IMR-90 (cell line): ENCODE measurements around the gene AGXT. TPM values are rescaled to one million over a fixed set of nuclear protein-coding genes. Genes with fewer than 3 reads are reported as not detected.

Experiments used
- ATAC-seq: fragments of 200-7000 bp; cut with Tn5 transposase; 2 replicates; pipeline ENCODE4 v1.9.1; 2020; ENCODE audit warnings: low read depth, mild to moderate bottlenecking, moderate library complexity
- BruUV-seq: library from RNA; stranded (reverse); fragments of 400-500 nt; replicated peaks from 2 replicates; lab custom pipeline; 2021; lab: Mats Ljungman, UMichigan
- CTCF ChIA-PET: fragments of 300-600 bp; formaldehyde crosslinking; extraction: SDS; loops from one replicate; lab custom pipeline; 2021; ENCODE audit warnings: antibody characterized with exemption; lab: Yijun Ruan, JAX
- POLR2A ChIA-PET: fragments of 300-600 bp; sonication (Branson Sonifier 250); formaldehyde crosslinking; loops from one replicate; lab custom pipeline; 2022; ENCODE audit warnings: antibody characterized with exemption; ENCODE audit not compliant: unreplicated experiment; lab: Charles Lee
- DNase-seq: peaks from one replicate; pipeline ENCODE4 v3.0.0; 2013
- H2AFZ ChIP-seq: replicated peaks from 2 replicates; pipeline ENCODE3; 2013; ENCODE audit warnings: low read length, mild to moderate bottlenecking; ENCODE audit not compliant: poor library complexity
- H2AK5ac ChIP-seq: 2 replicates; pipeline ENCODE4 v1.6.1; 2013; ENCODE audit warnings: low read depth, low read length, inconsistent platforms
- H2AK9ac ChIP-seq: replicated peaks from 2 replicates; pipeline ENCODE3; 2013; ENCODE audit warnings: mild to moderate bottlenecking, low read depth, low read length, moderate library complexity; ENCODE audit not compliant: poor library complexity
- H2BK120ac ChIP-seq: 2 replicates; pipeline ENCODE4 v1.6.1; 2013; ENCODE audit warnings: low read depth, low read length, inconsistent platforms
- H2BK15ac ChIP-seq: 3 replicates; pipeline ENCODE4 v1.6.1; 2013; ENCODE audit warnings: low read depth, low read length, inconsistent platforms
- H2BK20ac ChIP-seq: 2 replicates; pipeline ENCODE4 v1.6.1; 2013; ENCODE audit warnings: low read depth, mild to moderate bottlenecking, inconsistent platforms, low read length, moderate library complexity
- H2BK5ac ChIP-seq: 2 replicates; pipeline ENCODE4 v1.6.1; 2013; ENCODE audit warnings: mild to moderate bottlenecking, low read depth, low read length, inconsistent platforms; ENCODE audit not compliant: poor library complexity, severe bottlenecking
- H3K14ac ChIP-seq: replicated peaks from 2 replicates; pipeline ENCODE4 v1.6.1; 2013; ENCODE audit warnings: low read depth, low read length, inconsistent platforms
- H3K18ac ChIP-seq: 2 replicates; pipeline ENCODE4 v1.6.1; 2013; ENCODE audit warnings: low read depth, low read length, control low read depth
- H3K23ac ChIP-seq: 2 replicates; pipeline ENCODE4 v1.6.1; 2013; ENCODE audit warnings: low read depth, low read length, inconsistent platforms
- H3K27ac ChIP-seq: 2 replicates; pipeline ENCODE4 v1.5.1; 2013; ENCODE audit warnings: mild to moderate bottlenecking, control low read depth, low read length; ENCODE audit not compliant: insufficient read depth
- H3K27me3 ChIP-seq: 2 replicates; pipeline ENCODE4 v1.6.1; 2013; ENCODE audit warnings: low read length; ENCODE audit not compliant: control insufficient read depth, insufficient read depth
- H3K36me3 ChIP-seq: 2 replicates; pipeline ENCODE4 v1.6.1; 2013; ENCODE audit warnings: low read length, mixed read lengths; ENCODE audit not compliant: control insufficient read depth, insufficient read depth
- H3K4ac ChIP-seq: 2 replicates; pipeline ENCODE4 v1.6.1; 2013; ENCODE audit warnings: low read depth, low read length, inconsistent platforms
- H3K4me1 ChIP-seq: 2 replicates; pipeline ENCODE4 v1.6.1; 2013; ENCODE audit warnings: low read length, mixed read lengths; ENCODE audit not compliant: control insufficient read depth, insufficient read depth
- H3K4me2 ChIP-seq: 2 replicates; pipeline ENCODE4 v1.6.1; 2013; ENCODE audit warnings: low read depth, mild to moderate bottlenecking, control low read depth, low read length, moderate library complexity
- H3K4me3 ChIP-seq: 2 replicates; pipeline ENCODE4 v1.5.1; 2013; ENCODE audit warnings: low read depth, mild to moderate bottlenecking, control low read depth, low read length, moderate library complexity; ENCODE audit not compliant: insufficient read depth
- H3K56ac ChIP-seq: 2 replicates; pipeline ENCODE4 v1.6.1; 2013; ENCODE audit warnings: low read length, inconsistent platforms; ENCODE audit not compliant: insufficient read depth; ENCODE audit errors: extremely low read depth
- H3K79me1 ChIP-seq, 2 experiments: 2 replicates each; pipeline ENCODE4 v1.6.1; 2013; ENCODE audit warnings: low read length in 2 of 2, inconsistent platforms in 1 of 2, low read depth in 1 of 2
- H3K9ac ChIP-seq: 2 replicates; pipeline ENCODE4 v1.6.1; 2013; ENCODE audit warnings: low read depth, low read length, control low read depth
- H3K9me1 ChIP-seq: 2 replicates; pipeline ENCODE4 v1.6.1; 2013; ENCODE audit warnings: low read length, inconsistent platforms; ENCODE audit not compliant: insufficient read depth
- H3K9me3 ChIP-seq: 2 replicates; pipeline ENCODE4 v1.6.1; 2013; ENCODE audit warnings: low read length; ENCODE audit not compliant: control insufficient read depth, insufficient read depth
- H4K20me1 ChIP-seq: 2 replicates; pipeline ENCODE4 v1.6.1; 2013; ENCODE audit warnings: low read length, inconsistent platforms; ENCODE audit not compliant: insufficient read depth
- H4K5ac ChIP-seq: 2 replicates; pipeline ENCODE4 v1.6.1; 2013; ENCODE audit warnings: mild to moderate bottlenecking, low read depth, low read length, control low read depth
- H4K8ac ChIP-seq, 2 experiments: 2 replicates each; pipeline ENCODE4 v1.6.1; 2013; ENCODE audit warnings: low read depth in 2 of 2, low read length in 2 of 2, control low read depth in 1 of 2, inconsistent platforms in 1 of 2
- H4K91ac ChIP-seq: 2 replicates; pipeline ENCODE4 v1.6.1; 2013; ENCODE audit warnings: low read depth, low read length, inconsistent platforms; ENCODE audit not compliant: insufficient read depth
- CTCF ChIP-seq: conservative IDR thresholded peaks from 2 replicates; pipeline ENCODE4 v1.5.1; 2012; ENCODE audit warnings: mild to moderate bottlenecking, low read depth, low read length, improper control_type of control experiment
- ELK1 ChIP-seq: fragments of 150-350 bp; IDR thresholded peaks from 2 replicates; pipeline ENCODE4 v1.6.1; 2016; ENCODE audit warnings: low read depth, mild to moderate bottlenecking, low read length, moderate library complexity, borderline replicate concordance
- MAZ ChIP-seq: IDR thresholded peaks from 2 replicates; pipeline ENCODE4 v1.6.1; 2012; ENCODE audit warnings: low read depth, mild to moderate bottlenecking, low read length, improper control_type of control experiment, moderate library complexity, borderline replicate concordance
- MXI1 ChIP-seq: IDR thresholded peaks from 2 replicates; pipeline ENCODE4 v1.6.1; 2012; ENCODE audit warnings: low read depth, mild to moderate bottlenecking, low read length, moderate library complexity, borderline replicate concordance
- POLR2A ChIP-seq: IDR thresholded peaks from 2 replicates; pipeline ENCODE4 v1.6.1; 2012; ENCODE audit warnings: mild to moderate bottlenecking, low read depth, low read length
- RAD21 ChIP-seq: IDR thresholded peaks from 2 replicates; pipeline ENCODE4 v1.6.1; 2012; ENCODE audit warnings: low read length, improper control_type of control experiment
- RCOR1 ChIP-seq: IDR thresholded peaks from 2 replicates; pipeline ENCODE4 v1.6.1; 2012; ENCODE audit warnings: mild to moderate bottlenecking, low read length, improper control_type of control experiment; ENCODE audit not compliant: insufficient replicate concordance
- RFX5 ChIP-seq: IDR thresholded peaks from 2 replicates; pipeline ENCODE4 v1.8.0; 2012; ENCODE audit warnings: low read depth, mild to moderate bottlenecking, low read length, moderate library complexity
- WGBS, 2 experiments: methylation state at CpG; one replicate each; pipeline versions ENCODE4 v1.1.5 to v1.1.7; 2013; ENCODE audit warnings: missing lambda C conversion rate in 2 of 2; ENCODE audit not compliant: insufficient read length in 1 of 2; ENCODE audit errors: extremely low coverage in 2 of 2; 5-methylcytosine and 5-hydroxymethylcytosine counted together
- dilution Hi-C: fragments of 300-500 bp; cut with HindIII; formaldehyde crosslinking; loops from one replicate; pipeline ENCODE4 v1.14.3; 2018; ENCODE audit warnings: low sequenced_read_pairs; ENCODE audit not compliant: unreplicated experiment
- in situ Hi-C: fragments of 300-500 bp; cut with MboI; formaldehyde crosslinking; loops from 3 replicates; pipeline ENCODE4 v1.14.3; 2019; ENCODE audit warnings: low sequenced_read_pairs, inconsistent platforms, mixed read lengths
- intact Hi-C: fragments of 100-400 bp; cut with micrococcal nuclease; formaldehyde crosslinking; loops from 2 replicates; pipeline ENCODE4 v1.10.0; 2022
- polyA plus RNA-seq, 3 experiments: library from polyadenylated mRNA; depleted of rRNA; stranded (reverse); fragments of >200 nt; gene quantifications; 2 replicates each; pipeline ENCODE4 v1.2.3, GENCODE V29; 2012; ENCODE audit warnings: low replicate concordance in 1 of 3
- total RNA-seq: library from RNA; depleted of rRNA; stranded (reverse); fragments of >200 nt; gene quantifications from 2 replicates; pipeline ENCODE4 v1.2.3, GENCODE V29; 2012

Gene AGXT
- total and polyA plus RNA-seq, 2 of the 4 experiments (the other 2 are of a cell fraction): not detected

GRCh38 chr2:240889601-240890560 lies 21.3 kb downstream of the AGXT start:
- Histone ChIP-seq H3K9me1 (no peaks in the 10 kb centered on the region), H3K4ac (no peak overlapping the region), H4K5ac (no peak overlapping the region), H3K36me3 (no peaks in the 10 kb centered on the region), H3K4me1 (no peaks in the 10 kb centered on the region; the same call in 1 of the 2 replicates), H2BK20ac (no peak overlapping the region), H3K56ac (no peak overlapping the region), H2AK9ac (no peak overlapping the region), H2AFZ (no peak overlapping the region), H4K8ac (no peak overlapping the region), H2AK5ac (no peak overlapping the region), H3K9me3 (no peaks in the 10 kb centered on the region), H3K27ac (no peak overlapping the region), H2BK15ac (no peak overlapping the region), H2BK120ac (no peak overlapping the region), H3K27me3 (peaks cover 4% of the 10 kb centered on the region; the same call in 1 of the 2 replicates), H2BK5ac (no peak overlapping the region), H3K4me2 (no peak overlapping the region), H3K23ac (no peak overlapping the region), H3K79me1 (no peaks in the 10 kb centered on the region), H4K91ac (no peak overlapping the region), H4K20me1 (no peaks in the 10 kb centered on the region), H3K9ac (no peak overlapping the region), H3K4me3 (no peak overlapping the region), H3K14ac (no peak overlapping the region), H3K18ac (no peak overlapping the region)
- DNase-seq: no peak
- 82% methylated on average over 26 of the region's 38 CpGs; no CpG with 5 or more reads in 1 of the 2 experiments for WGBS, 2 experiments
- ChIA-PET CTCF (no interaction called here), POLR2A (no interaction called here)
- no peak for TF ChIP-seq RCOR1
- no peak for TF ChIP-seq MXI1
- TF ChIP-seq RAD21: no peak
- no peak for TF ChIP-seq MAZ
- no peak for TF ChIP-seq CTCF
- TF ChIP-seq RFX5: no peak
- TF ChIP-seq ELK1: no peak
- no peak for TF ChIP-seq POLR2A
- no peak for ATAC-seq
- in situ Hi-C loops: no loop called here
- intact Hi-C loops: no loop called here
- BruUV-seq: no TSS peak
- dilution Hi-C loops: no loop called here
